Suprapubic skin (tissue), 4 donors: ENCODE results near the gene EYS.

Source experiments
- CTCF ChIP-seq, 2 donors: fragments of 200-600 bp in 1 of 2; fragments of 450-650 bp in 1 of 2; sonication (generic) in 1 of 2; IDR thresholded peaks; one replicate each; pipeline ENCODE4 v1.5.1; 2016 to 2019; ENCODE audit warnings: antibody characterized with exemption in 2 of 2, mild to moderate bottlenecking in 1 of 2, moderate library complexity in 1 of 2
- EP300 ChIP-seq: sonication (generic); formaldehyde crosslinking; IDR thresholded peaks from one replicate; pipeline ENCODE4 v1.6.1; 2017; ENCODE audit warnings: antibody characterized with exemption
- POLR2A ChIP-seq, 2 donors: fragments of 450-650 bp; IDR thresholded peaks; one replicate each; pipeline ENCODE4 v1.6.1; 2017; ENCODE audit warnings: antibody characterized with exemption in 2 of 2, mild to moderate bottlenecking in 2 of 2, moderate library complexity in 2 of 2
- POLR2AphosphoS5 ChIP-seq, 3 donors: sonication (generic); formaldehyde crosslinking; IDR thresholded peaks; one replicate each; pipeline ENCODE4 v1.6.1; 2017; ENCODE audit warnings: antibody characterized with exemption in 3 of 3

- TF ChIP-seq POLR2A (IDR thresholded peaks at IDR 0.05), result no peak
- TF ChIP-seq CTCF (IDR thresholded peaks at IDR 0.05), result no peak
- TF ChIP-seq POLR2AphosphoS5 (IDR thresholded peaks at IDR 0.05), result no peak
- TF ChIP-seq EP300, result no peak
Measured at GRCh38 chr6:63672582-63673129, 2034.4 kb downstream of the EYS start.
